Stomach (tissue), 9 donors: ENCODE data around the gene RNF224. TPM values are rescaled to one million over a fixed set of nuclear protein-coding genes. Genes with fewer than 3 reads are reported as not detected.

Experiments used
- DNase-seq, 2 donors: peaks; one replicate each; pipeline versions ENCODE4 v3.0.0 to v3.0.0-alpha.2; 2013 to 2019
- H3K27ac ChIP-seq, 5 donors: fragments of 200-600 bp in 4 of 5; sonication (generic) in 4 of 5; one replicate each; pipeline ENCODE4 v1.5.1; 2013 to 2019; ENCODE audit warnings: mild to moderate bottlenecking in 1 of 5, moderate library complexity in 1 of 5
- H3K27me3 ChIP-seq, 3 donors: fragments of 200-600 bp; sonication (generic); one replicate each; pipeline ENCODE4 v1.5.1; 2017 to 2019; ENCODE audit warnings: mixed run types in 1 of 3
- H3K36me3 ChIP-seq, 4 donors: fragments of 200-600 bp; sonication (generic); 1 replicate in 3 of 4; 2 replicates in 1 of 4; pipeline ENCODE4 v1.5.1; 2016 to 2019
- H3K4me1 ChIP-seq, 4 donors: fragments of 200-600 bp; sonication (generic); one replicate each; pipeline ENCODE4 v1.5.1; 2016 to 2019
- H3K4me3 ChIP-seq, 4 donors: fragments of 200-600 bp; sonication (generic) in 3 of 4; one replicate each; pipeline ENCODE4 v1.5.1; 2016 to 2019; ENCODE audit warnings: mild to moderate bottlenecking in 1 of 4
- H3K9me3 ChIP-seq, 4 donors: fragments of 200-600 bp; sonication (generic); one replicate each; pipeline ENCODE4 v1.5.1; 2016 to 2019
- CTCF ChIP-seq, 7 experiments: fragments of 450-650 bp in 4 of 7; fragments of 200-600 bp in 3 of 7; sonication (generic) in 3 of 7; IDR thresholded peaks; one replicate each; pipeline ENCODE4 v1.5.1; 2016 to 2019; ENCODE audit warnings: antibody characterized with exemption in 7 of 7, control low read depth in 2 of 7, mild to moderate bottlenecking in 1 of 7
- EP300 ChIP-seq: sonication (generic); formaldehyde crosslinking; IDR thresholded peaks from one replicate; pipeline ENCODE4 v1.6.1; 2017; ENCODE audit warnings: antibody characterized with exemption
- POLR2A ChIP-seq, 4 donors: fragments of 450-650 bp; IDR thresholded peaks; one replicate each; pipeline ENCODE4 v1.6.1; 2016; ENCODE audit warnings: antibody characterized with exemption in 4 of 4, control low read depth in 2 of 4, mild to moderate bottlenecking in 1 of 4, moderate library complexity in 1 of 4
- POLR2AphosphoS5 ChIP-seq, 3 donors: sonication (generic); formaldehyde crosslinking; IDR thresholded peaks; one replicate each; pipeline ENCODE4 v1.6.1; 2016; ENCODE audit warnings: antibody characterized with exemption in 3 of 3
- WGBS, 5 donors: extraction: QIAGEN DNeasy Blood & Tissue Kit in 3 of 5; methylation state at CpG; one replicate each; pipeline versions ENCODE4 v1.1.5 to v1.1.7; 2013 to 2018; 5-methylcytosine and 5-hydroxymethylcytosine counted together
- intact Hi-C: fragments of 100-400 bp; cut with DNase I; formaldehyde crosslinking; loops from one replicate; pipeline ENCODE4 v1.15.1; 2023; ENCODE audit warnings: low total_unique reads
- polyA plus RNA-seq, 3 donors: library from polyadenylated mRNA; stranded (reverse); fragments of 200-250 nt; gene quantifications; one replicate each; pipeline ENCODE4 v1.2.3, GENCODE V29; 2013
- total RNA-seq, 5 donors: library from RNA; depleted of rRNA; stranded (reverse); fragments of >200 nt; gene quantifications; one replicate each; pipeline versions ENCODE4 v1.1.0 to v1.2.3, GENCODE V29; 2014 to 2016
- donor health status: healthy with polysubstance abuse.
- donor health status: Bipolar disorder and iron deficiency.
- donor health status: healthy.

Gene RNF224
- total and polyA plus RNA-seq, 8 donors, result 1.0 TPM; not detected in 7

DNA sequence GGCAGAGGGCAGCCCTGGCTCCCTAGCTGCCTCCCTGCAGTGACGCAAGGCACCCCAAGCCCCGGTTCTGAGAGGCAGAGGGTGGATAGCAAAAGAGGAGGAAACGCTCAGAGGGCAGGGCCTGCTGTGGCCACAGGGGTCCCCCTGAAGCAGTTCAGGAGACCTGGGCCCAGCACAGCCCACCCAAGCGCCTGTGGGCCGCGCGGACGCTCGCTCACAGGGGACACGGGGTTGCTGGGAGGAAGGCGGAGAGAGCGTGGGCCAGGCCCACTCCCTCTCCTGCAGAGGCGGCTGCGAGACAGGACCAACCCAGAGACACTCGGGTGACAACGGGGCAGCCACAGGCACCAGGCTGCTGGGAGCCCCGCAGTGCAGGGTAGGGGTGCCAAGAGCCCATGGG, 47.5 kb upstream of the RNF224 start:
- no peak overlapping the region for H3K27ac ChIP-seq
- whole genome bisulfite sequencing, 5 donors, result 88 to 99% (median 97%) methylated on average over 11 to 17 of the region's 17 CpGs
- no peaks in the 10 kb centered on the region for H3K27me3 ChIP-seq
- H3K36me3 ChIP-seq, result peaks cover 66 to 83% (median 74%) of the 10 kb centered on the region in 4 donors
- intact Hi-C loops, result loop anchor here (10.0 kb wide), 2 partner anchors 55 to 65 kb away; partner anchors contain the start of genes DPP7 and SLC34A3
- no peak for TF ChIP-seq POLR2A (IDR thresholded peaks at IDR 0.05)
- TF ChIP-seq POLR2AphosphoS5 (IDR thresholded peaks at IDR 0.05), result no peak
- TF ChIP-seq CTCF (IDR thresholded peaks at IDR 0.05), result no peak
- no peak for TF ChIP-seq EP300
- no peak overlapping the region for H3K4me3 ChIP-seq
- H3K4me1 ChIP-seq, result peaks cover 5 to 22% (median 13%) of the 10 kb centered on the region in 4 donors
- no peaks in the 10 kb centered on the region for H3K9me3 ChIP-seq
- DNase-seq, result no peak

GRCh38 chr9:137180491-137180890, 46.8 kb upstream of the RNF224 start:
- peaks cover 71 to 90% (median 81%) of the 10 kb centered on the region in 4 donors for H3K36me3 ChIP-seq
- DNase-seq, result no peak
- no peaks in the 10 kb centered on the region for H3K27me3 ChIP-seq
- H3K4me3 ChIP-seq, result no peak overlapping the region
- H3K4me1 ChIP-seq, result peaks cover 0 to 22% (median 10%) of the 10 kb centered on the region in 4 donors
- no peak for TF ChIP-seq EP300
- TF ChIP-seq POLR2AphosphoS5 (IDR thresholded peaks at IDR 0.05), result no peak
- TF ChIP-seq CTCF (IDR thresholded peaks at IDR 0.05), result no peak
- no peak for TF ChIP-seq POLR2A (IDR thresholded peaks at IDR 0.05)
- no peaks in the 10 kb centered on the region for H3K9me3 ChIP-seq
- H3K27ac ChIP-seq, result no peak overlapping the region
- 89 to 96% (median 93%) methylated on average over 3 to 20 of the region's 20 CpGs for WGBS, 5 donors
- intact Hi-C loops, result loop anchor here (10.0 kb wide), 2 partner anchors 54 to 66 kb away; partner anchors contain the start of genes DPP7 and SLC34A3

GRCh38 chr9:137181680-137182079, 45.6 kb upstream of the RNF224 start:
- Histone ChIP-seq H3K9me3 (no peaks in the 10 kb centered on the region), H3K4me1 (peaks cover 5 to 23% (median 18%) of the 10 kb centered on the region in 4 donors), H3K4me3 (no peak overlapping the region), H3K27ac (no peak overlapping the region), H3K36me3 (peaks cover 76 to 98% (median 93%) of the 10 kb centered on the region in 4 donors), H3K27me3 (no peaks in the 10 kb centered on the region)
- no peak for DNase-seq
- intact Hi-C loops, result loop anchor here (10.0 kb wide), 2 partner anchors 53 to 67 kb away; partner anchors contain the start of genes DPP7 and SLC34A3
- WGBS, 5 donors, result 91 to 95% (median 94%) methylated on average over 20 to 22 of the region's 22 CpGs
- TF ChIP-seq EP300 (no peak), POLR2AphosphoS5 (IDR thresholded peaks at IDR 0.05) (no peak)

- Histone ChIP-seq H3K9me3 (no peaks in the 10 kb centered on the region), H3K4me3 (no peak overlapping the region), H3K27me3 (no peaks in the 10 kb centered on the region), H3K27ac (no peak overlapping the region), H3K36me3 (peaks cover 76 to 97% (median 91%) of the 10 kb centered on the region in 4 donors), H3K4me1 (peaks cover 17 to 34% (median 29%) of the 10 kb centered on the region in 4 donors)
- intact Hi-C loops, result loop anchor here (10.0 kb wide), 2 partner anchors 52 to 68 kb away; partner anchors contain the start of genes DPP7 and SLC34A3
- TF ChIP-seq CTCF (IDR thresholded peaks at IDR 0.05), result no peak
- TF ChIP-seq POLR2A (IDR thresholded peaks at IDR 0.05), result no peak
- TF ChIP-seq EP300, result no peak
- TF ChIP-seq POLR2AphosphoS5 (IDR thresholded peaks at IDR 0.05), result no peak
- DNase-seq, result no peak
- 88 to 94% (median 90%) methylated on average over 16 to 17 of the region's 17 CpGs for WGBS, 5 donors
Observed at GRCh38 chr9:137182836-137183235, 44.5 kb upstream of the RNF224 start.
